ENCODE data around the gene RNF208. TPM values are rescaled to one million over a fixed set of nuclear protein-coding genes. Genes with fewer than 3 reads are reported as not detected.

RNF208 gene
- total and polyA plus RNA-seq, 2 donors = 8.1 TPM; not detected in 1

GRCh38 chr9:137173796-137174664 lies 48.0 kb downstream of the RNF208 start:
- H3K36me3 ChIP-seq (ENCODE audit: insufficient read depth) = no peaks in the 10 kb centered on the region
- DNase-seq (ENCODE audit: extremely low spot score) = no peak
- no peak overlapping the region for H3K4me3 ChIP-seq (ENCODE audit: low read depth, low read length)
- 84% methylated on average over 45 of the region's 45 CpGs for WGBS
- H3K4me1 ChIP-seq (ENCODE audit: insufficient read depth) = peaks cover 3% of the 10 kb centered on the region
- H3K27ac ChIP-seq (ENCODE audit: low read depth) = no peak overlapping the region

GRCh38 chr9:137172901-137173795 lies 48.9 kb downstream of the RNF208 start:
- peaks cover 3% of the 10 kb centered on the region for H3K4me1 ChIP-seq (ENCODE audit: insufficient read depth)
- no peak for DNase-seq (ENCODE audit: extremely low spot score)
- no peak overlapping the region for H3K27ac ChIP-seq (ENCODE audit: low read depth)
- no peak overlapping the region for H3K4me3 ChIP-seq (ENCODE audit: low read depth, low read length)
- WGBS = 63% methylated on average over 21 of the region's 21 CpGs
- H3K36me3 ChIP-seq (ENCODE audit: insufficient read depth) = no peaks in the 10 kb centered on the region

GRCh38 chr9:137171149-137171900 lies 50.7 kb downstream of the RNF208 start:
- Histone ChIP-seq H3K36me3 (ENCODE audit: insufficient read depth) (no peaks in the 10 kb centered on the region), H3K27ac (ENCODE audit: low read depth) (no peak overlapping the region), H3K4me1 (ENCODE audit: insufficient read depth) (peaks cover 3% of the 10 kb centered on the region), H3K4me3 (ENCODE audit: low read depth, low read length) (no peak overlapping the region)
- 84% methylated on average over 22 of the region's 22 CpGs for WGBS
- no peak for DNase-seq (ENCODE audit: extremely low spot score)

- no peak for DNase-seq (ENCODE audit: extremely low spot score)
- H3K4me1 ChIP-seq (ENCODE audit: insufficient read depth) = peaks cover 3% of the 10 kb centered on the region
- 41% methylated on average over 14 of the region's 14 CpGs for WGBS
- no peak overlapping the region for H3K27ac ChIP-seq (ENCODE audit: low read depth)
- no peak overlapping the region for H3K4me3 ChIP-seq (ENCODE audit: low read depth, low read length)
- no peaks in the 10 kb centered on the region for H3K36me3 ChIP-seq (ENCODE audit: insufficient read depth)
Observed at GRCh38 chr9:137170486-137171148, 51.4 kb downstream of the RNF208 start.

Other genes with a start within 250 kb of the RNF208 start
Only the 30 nearest of the 32 such genes appear.
- 9.3 TPM for gene PAXX, start 229.8 kb downstream of the RNF208 start, total RNA-seq
- 55.4 TPM for gene PAXX, start 229.8 kb downstream of the RNF208 start, polyA plus RNA-seq
- 3.6 TPM for gene CLIC3, start 225.7 kb downstream of the RNF208 start, total RNA-seq
- gene CLIC3, start 225.7 kb downstream of the RNF208 start, polyA plus RNA-seq = 11.0 TPM
- gene ABCA2, start 194.0 kb downstream of the RNF208 start, total RNA-seq = 11.1 TPM
- gene ABCA2, start 194.0 kb downstream of the RNF208 start, polyA plus RNA-seq = 30.8 TPM
- not detected for gene FUT7, start 190.2 kb downstream of the RNF208 start, total RNA-seq
- gene FUT7, start 190.2 kb downstream of the RNF208 start, polyA plus RNA-seq = 0.18 TPM
- 17.9 TPM for gene NPDC1, start 176.1 kb downstream of the RNF208 start, total RNA-seq
- gene NPDC1, start 176.1 kb downstream of the RNF208 start, polyA plus RNA-seq = 120 TPM
- 6.4 TPM for gene ENTPD2, start 168.2 kb downstream of the RNF208 start, total RNA-seq
- gene ENTPD2, start 168.2 kb downstream of the RNF208 start, polyA plus RNA-seq = 2.8 TPM
- gene SAPCD2, start 151.7 kb downstream of the RNF208 start, total RNA-seq = 3.2 TPM
- 0.63 TPM for gene SAPCD2, start 151.7 kb downstream of the RNF208 start, polyA plus RNA-seq
- 4.0 TPM for gene UAP1L1, start 144.7 kb downstream of the RNF208 start, total RNA-seq
- 11.5 TPM for gene UAP1L1, start 144.7 kb downstream of the RNF208 start, polyA plus RNA-seq
- gene MAN1B1, start 135.3 kb downstream of the RNF208 start, total RNA-seq = 29.1 TPM
- gene MAN1B1, start 135.3 kb downstream of the RNF208 start, polyA plus RNA-seq = 38.5 TPM
- 18.5 TPM for gene DPP7, start 107.5 kb downstream of the RNF208 start, total RNA-seq
- gene DPP7, start 107.5 kb downstream of the RNF208 start, polyA plus RNA-seq = 162 TPM
- 0.26 TPM for gene GRIN1, start 83.1 kb downstream of the RNF208 start, total RNA-seq
- 0.18 TPM for gene GRIN1, start 83.1 kb downstream of the RNF208 start, polyA plus RNA-seq
- gene LRRC26, start 52.2 kb downstream of the RNF208 start, total RNA-seq = not detected
- not detected for gene LRRC26, start 52.2 kb downstream of the RNF208 start, polyA plus RNA-seq
- not detected for gene TMEM210, start 50.2 kb downstream of the RNF208 start, total RNA-seq
- gene TMEM210, start 50.2 kb downstream of the RNF208 start, polyA plus RNA-seq = not detected
- 18.6 TPM for gene ANAPC2, start 33.7 kb downstream of the RNF208 start, total RNA-seq
- gene ANAPC2, start 33.7 kb downstream of the RNF208 start, polyA plus RNA-seq = 40.3 TPM
- 21.4 TPM for gene SSNA1, start 33.6 kb downstream of the RNF208 start, total RNA-seq
- gene SSNA1, start 33.6 kb downstream of the RNF208 start, polyA plus RNA-seq = 94.1 TPM
- 3.0 TPM for gene TPRN, start 21.5 kb downstream of the RNF208 start, total RNA-seq
- gene TPRN, start 21.5 kb downstream of the RNF208 start, polyA plus RNA-seq = 9.3 TPM
- gene TMEM203, start 16.6 kb downstream of the RNF208 start, total RNA-seq = 24.2 TPM
- 41.2 TPM for gene TMEM203, start 16.6 kb downstream of the RNF208 start, polyA plus RNA-seq
- 3.2 TPM for gene NDOR1, start 16.5 kb downstream of the RNF208 start, total RNA-seq
- 10.4 TPM for gene NDOR1, start 16.5 kb downstream of the RNF208 start, polyA plus RNA-seq
- 0.42 TPM for gene CYSRT1, start 2.9 kb upstream of the RNF208 start, total RNA-seq
- gene CYSRT1, start 2.9 kb upstream of the RNF208 start, polyA plus RNA-seq = 0.71 TPM
- gene RNF224, start 5.3 kb upstream of the RNF208 start, total RNA-seq = not detected
- gene RNF224, start 5.3 kb upstream of the RNF208 start, polyA plus RNA-seq = 0.09 TPM
- gene SLC34A3, start 8.7 kb upstream of the RNF208 start, total RNA-seq = not detected
- gene SLC34A3, start 8.7 kb upstream of the RNF208 start, polyA plus RNA-seq = 0.05 TPM
- gene TUBB4B, start 19.0 kb upstream of the RNF208 start, total RNA-seq = 57.9 TPM
- 239 TPM for gene TUBB4B, start 19.0 kb upstream of the RNF208 start, polyA plus RNA-seq
- gene STPG3, start 29.0 kb upstream of the RNF208 start, total RNA-seq = not detected
- not detected for gene STPG3, start 29.0 kb upstream of the RNF208 start, polyA plus RNA-seq
- gene NELFB, start 33.1 kb upstream of the RNF208 start, total RNA-seq = 28.9 TPM
- gene NELFB, start 33.1 kb upstream of the RNF208 start, polyA plus RNA-seq = 64.2 TPM
- gene TOR4A, start 55.5 kb upstream of the RNF208 start, total RNA-seq = 2.0 TPM
- gene TOR4A, start 55.5 kb upstream of the RNF208 start, polyA plus RNA-seq = 8.1 TPM
- gene NRARP, start 80.0 kb upstream of the RNF208 start, total RNA-seq = 6.3 TPM
- gene NRARP, start 80.0 kb upstream of the RNF208 start, polyA plus RNA-seq = 6.5 TPM
- 7.5 TPM for gene EXD3, start 200.9 kb upstream of the RNF208 start, total RNA-seq
- 12.0 TPM for gene EXD3, start 200.9 kb upstream of the RNF208 start, polyA plus RNA-seq
- gene NOXA1, start 201.2 kb upstream of the RNF208 start, total RNA-seq = 0.90 TPM
- 3.0 TPM for gene NOXA1, start 201.2 kb upstream of the RNF208 start, polyA plus RNA-seq
- 0.16 TPM for gene ENTPD8, start 219.1 kb upstream of the RNF208 start, total RNA-seq
- not detected for gene ENTPD8, start 219.1 kb upstream of the RNF208 start, polyA plus RNA-seq
- gene NSMF, start 237.1 kb upstream of the RNF208 start, total RNA-seq = 8.6 TPM
- 36.2 TPM for gene NSMF, start 237.1 kb upstream of the RNF208 start, polyA plus RNA-seq

Measured in urinary bladder (tissue), 4 donors.